ENCODE measurements around the gene SLC5A6.

Gene SLC5A6

GRCh38 chr2:27208486-27209050, 3.5 kb downstream of the SLC5A6 start:
- Histone ChIP-seq H3K27ac (replicated peaks; ENCODE audit: low read length) (no peak overlapping the region), H4K91ac (ENCODE audit: low read depth, low read length, poor library complexity) (no peak overlapping the region), H3K79me1 (ENCODE audit: low read depth, low read length) (peaks cover 8% of the 10 kb centered on the region), H2BK12ac (ENCODE audit: low read length) (no peak overlapping the region), H3K27me3 (ENCODE audit: control insufficient read depth in 3 of 3, insufficient read depth in 3 of 3, low read depth in 1 of 3, low read length in 3 of 3) (no peaks in the 10 kb centered on the region), H2AFZ (ENCODE audit: low read length) (no peak overlapping the region), H4K8ac (ENCODE audit: low read depth, low read length) (no peak overlapping the region), H2BK5ac (ENCODE audit: low read length) (no peak overlapping the region), H3K4me3 (ENCODE audit: low read length in 2 of 2) (no peak overlapping the region), H3K4me1 (ENCODE audit: control insufficient read depth in 2 of 2, insufficient read depth in 1 of 2, low read depth in 1 of 2, low read length in 2 of 2) (peaks cover 4 to 5% of the 10 kb centered on the region in 2 donors), H2BK120ac (ENCODE audit: low read depth, low read length) (no peak overlapping the region), H3K4me2 (ENCODE audit: insufficient read depth, low read length, poor library complexity, severe bottlenecking) (no peak overlapping the region), H3K4ac (ENCODE audit: low read length) (no peak overlapping the region), H3K23ac (ENCODE audit: low read depth, low read length, poor library complexity) (no peak overlapping the region), H3K9ac (ENCODE audit: low read depth, low read length, poor library complexity) (no peak overlapping the region), H3K14ac (ENCODE audit: low read length) (no peak overlapping the region), H2AK5ac (ENCODE audit: low read depth, low read length) (no peak overlapping the region), H3K36me3 (replicated peaks in 1 of 2; ENCODE audit: control insufficient read depth in 2 of 2, insufficient read depth in 2 of 2, low read length in 2 of 2) (peaks cover 39 to 70% of the 10 kb centered on the region in 2 donors), H3K18ac (ENCODE audit: low read length) (no peak overlapping the region), H2BK15ac (ENCODE audit: low read length) (no peak overlapping the region), H3K9me3 (replicated peaks in 1 of 2; ENCODE audit: control insufficient read depth in 2 of 2, insufficient read depth in 1 of 2, low read depth in 1 of 2, low read length in 2 of 2) (no peaks in the 10 kb centered on the region)
- no CpG with 5 or more reads among the region's 4 CpGs for WGBS, 2 donors (ENCODE audit: extremely low coverage in 2 of 2, insufficient read length in 2 of 2, insufficient replicate concordance in 1 of 2)
- DNase-seq (ENCODE audit: low spot score) = peak; percentile 9

DNA sequence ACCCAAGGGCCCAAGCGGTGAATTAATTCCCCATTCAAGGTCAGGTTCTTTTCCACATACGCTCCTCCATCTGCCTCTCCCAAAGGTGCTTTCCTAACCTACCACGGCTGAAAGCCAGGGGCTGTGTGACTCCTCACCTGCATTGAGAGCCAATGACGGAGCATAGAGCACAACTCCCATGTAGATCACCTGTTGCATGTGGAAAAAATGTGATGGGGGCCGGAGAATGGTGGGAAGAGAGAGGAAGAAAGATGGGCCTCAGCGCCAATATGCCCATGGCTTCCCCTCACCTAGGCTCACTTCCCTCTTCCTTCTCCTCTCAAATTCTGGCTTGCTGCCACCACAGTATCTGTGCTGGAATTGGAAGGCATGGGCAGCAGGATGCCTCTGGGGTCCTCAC, 5.7 kb downstream of the SLC5A6 start:
- Histone ChIP-seq H3K14ac (ENCODE audit: low read length) (no peak overlapping the region), H2AK5ac (ENCODE audit: low read depth, low read length) (no peak overlapping the region), H3K27ac (replicated peaks; ENCODE audit: low read length) (no peak overlapping the region), H2AFZ (ENCODE audit: low read length) (no peak overlapping the region), H3K9ac (ENCODE audit: low read depth, low read length, poor library complexity) (no peak overlapping the region), H3K18ac (ENCODE audit: low read length) (no peak overlapping the region), H3K4ac (ENCODE audit: low read length) (no peak overlapping the region), H3K4me1 (ENCODE audit: control insufficient read depth in 2 of 2, insufficient read depth in 1 of 2, low read depth in 1 of 2, low read length in 2 of 2) (no peaks in the 10 kb centered on the region), H4K91ac (ENCODE audit: low read depth, low read length, poor library complexity) (no peak overlapping the region), H2BK120ac (ENCODE audit: low read depth, low read length) (no peak overlapping the region), H2BK15ac (ENCODE audit: low read length) (no peak overlapping the region), H3K9me3 (replicated peaks in 1 of 2; ENCODE audit: control insufficient read depth in 2 of 2, insufficient read depth in 1 of 2, low read depth in 1 of 2, low read length in 2 of 2) (no peaks in the 10 kb centered on the region), H4K8ac (ENCODE audit: low read depth, low read length) (no peak overlapping the region), H2BK12ac (ENCODE audit: low read length) (no peak overlapping the region), H3K79me1 (ENCODE audit: low read depth, low read length) (peaks cover 8% of the 10 kb centered on the region), H3K4me3 (ENCODE audit: low read length in 2 of 2) (no peak overlapping the region), H3K23ac (ENCODE audit: low read depth, low read length, poor library complexity) (no peak overlapping the region), H3K36me3 (replicated peaks in 1 of 2; ENCODE audit: control insufficient read depth in 2 of 2, insufficient read depth in 2 of 2, low read length in 2 of 2) (peaks cover 53 to 89% of the 10 kb centered on the region in 2 donors), H3K27me3 (ENCODE audit: control insufficient read depth in 3 of 3, insufficient read depth in 3 of 3, low read depth in 1 of 3, low read length in 3 of 3) (no peaks in the 10 kb centered on the region), H3K4me2 (ENCODE audit: insufficient read depth, low read length, poor library complexity, severe bottlenecking) (no peak overlapping the region), H2BK5ac (ENCODE audit: low read length) (no peak overlapping the region)
- WGBS, 2 donors (ENCODE audit: extremely low coverage in 2 of 2, insufficient read length in 2 of 2, insufficient replicate concordance in 1 of 2) = no CpG with 5 or more reads among the region's 6 CpGs
- no peak for DNase-seq (ENCODE audit: low spot score)

GRCh38 chr2:27205206-27205605, 6.9 kb downstream of the SLC5A6 start:
- Histone ChIP-seq H3K27ac (replicated peaks; ENCODE audit: low read length) (no peak overlapping the region), H2BK120ac (ENCODE audit: low read depth, low read length) (no peak overlapping the region), H3K9me3 (replicated peaks in 1 of 2; ENCODE audit: control insufficient read depth in 2 of 2, insufficient read depth in 1 of 2, low read depth in 1 of 2, low read length in 2 of 2) (peaks cover 0 to 2% of the 10 kb centered on the region in 2 donors), H3K79me1 (ENCODE audit: low read depth, low read length) (peaks cover 8% of the 10 kb centered on the region), H2BK12ac (ENCODE audit: low read length) (no peak overlapping the region), H3K4me1 (ENCODE audit: control insufficient read depth in 2 of 2, insufficient read depth in 1 of 2, low read depth in 1 of 2, low read length in 2 of 2) (no peaks in the 10 kb centered on the region), H3K4ac (ENCODE audit: low read length) (no peak overlapping the region), H2BK5ac (ENCODE audit: low read length) (no peak overlapping the region), H2AK5ac (ENCODE audit: low read depth, low read length) (no peak overlapping the region), H3K18ac (ENCODE audit: low read length) (no peak overlapping the region), H2BK15ac (ENCODE audit: low read length) (no peak overlapping the region), H3K36me3 (replicated peaks in 1 of 2; ENCODE audit: control insufficient read depth in 2 of 2, insufficient read depth in 2 of 2, low read length in 2 of 2) (peaks cover 58 to 99% of the 10 kb centered on the region in 2 donors), H3K4me2 (ENCODE audit: insufficient read depth, low read length, poor library complexity, severe bottlenecking) (no peak overlapping the region), H3K14ac (ENCODE audit: low read length) (no peak overlapping the region), H3K27me3 (ENCODE audit: control insufficient read depth in 3 of 3, insufficient read depth in 3 of 3, low read depth in 1 of 3, low read length in 3 of 3) (no peaks in the 10 kb centered on the region), H4K8ac (ENCODE audit: low read depth, low read length) (no peak overlapping the region), H3K23ac (ENCODE audit: low read depth, low read length, poor library complexity) (no peak overlapping the region), H3K4me3 (ENCODE audit: low read length in 2 of 2) (no peak overlapping the region), H2AFZ (ENCODE audit: low read length) (no peak overlapping the region), H4K91ac (ENCODE audit: low read depth, low read length, poor library complexity) (no peak overlapping the region), H3K9ac (ENCODE audit: low read depth, low read length, poor library complexity) (no peak overlapping the region)
- DNase-seq (ENCODE audit: low spot score) = no peak
- WGBS, 2 donors (ENCODE audit: extremely low coverage in 2 of 2, insufficient read length in 2 of 2, insufficient replicate concordance in 1 of 2) = no CpG with 5 or more reads among the region's 8 CpGs

DNA sequence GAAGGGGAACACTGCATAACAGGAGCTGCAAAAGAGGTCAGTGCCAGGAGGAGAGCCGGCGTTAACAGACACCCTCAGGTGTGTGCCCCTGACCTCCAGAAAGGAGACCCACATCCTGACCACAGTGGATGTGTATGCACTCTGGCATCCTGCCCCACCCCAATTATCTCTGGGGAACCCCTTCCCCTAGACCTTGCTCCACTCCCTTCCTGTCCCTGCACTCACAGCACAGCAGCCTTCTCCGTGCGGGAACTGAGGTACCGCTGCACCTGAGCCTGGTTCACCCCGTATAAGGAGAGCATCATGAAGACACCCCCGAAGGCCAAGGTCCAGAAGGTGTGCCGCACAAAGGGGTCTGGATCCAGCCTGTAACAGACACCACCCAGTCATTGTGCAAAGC, 7.5 kb downstream of the SLC5A6 start:
- Histone ChIP-seq H2BK15ac (ENCODE audit: low read length) (no peak overlapping the region), H3K4me3 (ENCODE audit: low read length in 2 of 2) (no peak overlapping the region), H2AFZ (ENCODE audit: low read length) (no peak overlapping the region), H3K4me2 (ENCODE audit: insufficient read depth, low read length, poor library complexity, severe bottlenecking) (no peak overlapping the region), H2BK12ac (ENCODE audit: low read length) (no peak overlapping the region), H3K4ac (ENCODE audit: low read length) (no peak overlapping the region), H3K27me3 (ENCODE audit: control insufficient read depth in 3 of 3, insufficient read depth in 3 of 3, low read depth in 1 of 3, low read length in 3 of 3) (no peaks in the 10 kb centered on the region), H3K9ac (ENCODE audit: low read depth, low read length, poor library complexity) (no peak overlapping the region), H2BK120ac (ENCODE audit: low read depth, low read length) (no peak overlapping the region), H2AK5ac (ENCODE audit: low read depth, low read length) (no peak overlapping the region), H4K8ac (ENCODE audit: low read depth, low read length) (no peak overlapping the region), H4K91ac (ENCODE audit: low read depth, low read length, poor library complexity) (no peak overlapping the region), H3K4me1 (ENCODE audit: control insufficient read depth in 2 of 2, insufficient read depth in 1 of 2, low read depth in 1 of 2, low read length in 2 of 2) (no peaks in the 10 kb centered on the region), H3K9me3 (replicated peaks in 1 of 2; ENCODE audit: control insufficient read depth in 2 of 2, insufficient read depth in 1 of 2, low read depth in 1 of 2, low read length in 2 of 2) (peaks cover 0 to 3% of the 10 kb centered on the region in 2 donors), H3K23ac (ENCODE audit: low read depth, low read length, poor library complexity) (no peak overlapping the region), H3K18ac (ENCODE audit: low read length) (no peak overlapping the region), H2BK5ac (ENCODE audit: low read length) (no peak overlapping the region), H3K27ac (replicated peaks; ENCODE audit: low read length) (no peak overlapping the region), H3K14ac (ENCODE audit: low read length) (no peak overlapping the region), H3K79me1 (ENCODE audit: low read depth, low read length) (peaks cover 8% of the 10 kb centered on the region), H3K36me3 (replicated peaks in 1 of 2; ENCODE audit: control insufficient read depth in 2 of 2, insufficient read depth in 2 of 2, low read length in 2 of 2) (peaks cover 61 to 99% of the 10 kb centered on the region in 2 donors)
- no peak for DNase-seq (ENCODE audit: low spot score)
- WGBS, 2 donors (ENCODE audit: extremely low coverage in 2 of 2, insufficient read length in 2 of 2, insufficient replicate concordance in 1 of 2) = no CpG with 5 or more reads among the region's 8 CpGs

All from neuronal stem cell (in vitro differentiated cells).